Measurements from ENCODE around the gene ANKRD23. TPM values are rescaled to one million over a fixed set of nuclear protein-coding genes. Genes with fewer than 3 reads are reported as not detected.
A peak's percentile ranks its signal among the peaks of the same experiment; 100 is the strongest.

The ANKRD23 gene
- total and polyA plus RNA-seq, 2 of the 13 experiments (the other 11 are each of a cell fraction or from before 2014, with no cell fraction given), result 1.5 to 1.6 TPM

GRCh38 chr2:96816836-96817702 is 26.8 kb downstream of the ANKRD23 start (continued):
- TF ChIP-seq GMEB2 (CRISPR knock-in tag; IDR thresholded peaks at IDR 0.05; ENCODE audit: low read depth) (no peak), SP140L (CRISPR knock-in tag; IDR thresholded peaks at IDR 0.05; ENCODE audit: borderline replicate concordance) (no peak), ZNF672 (CRISPR knock-in tag; IDR thresholded peaks at IDR 0.05) (0 out of 2 replicates have a peak, but pooled peaks have one; percentile 79), ZNF318 (CRISPR knock-in tag; IDR thresholded peaks at IDR 0.05) (peak; percentile 79; the same call in 1 of the 2 replicates), ZNF407 (CRISPR knock-in tag; IDR thresholded peaks at IDR 0.05; ENCODE audit: not compliant biosample characterization) (no peak), ZNF615 (CRISPR knock-in tag; IDR thresholded peaks at IDR 0.05; ENCODE audit: borderline replicate concordance) (no peak), DDIT3 (CRISPR knock-in tag; IDR thresholded peaks at IDR 0.05) (no peak)

Measured in HepG2 (cell line).